Bronchial epithelial cell (primary cell): Measurements from ENCODE around the gene ZC3H7A. TPM values are rescaled to one million over a fixed set of nuclear protein-coding genes. Genes with fewer than 3 reads are reported as not detected.

Experiments used
- DNase-seq: peaks from one replicate; pipeline ENCODE4 v3.0.0-alpha.2; 2010; ENCODE audit warnings: low read depth
- FAIRE-seq: peaks from 2 replicates; lab custom pipeline; 2011; peaks lifted over from hg19 to GRCh38; lab: Jason Lieb, UNC
- H3K27me3 ChIP-seq: 2 replicates; pipeline ENCODE4 v1.5.1; 2011; ENCODE audit warnings: low read length; ENCODE audit not compliant: control insufficient read depth, insufficient read depth
- H3K36me3 ChIP-seq: 2 replicates; pipeline ENCODE4 v1.5.1; 2011; ENCODE audit warnings: low read length; ENCODE audit not compliant: control insufficient read depth, insufficient read depth
- H3K4me3 ChIP-seq: 2 replicates; pipeline ENCODE4 v1.5.1; 2011; ENCODE audit warnings: mild to moderate bottlenecking, low read depth, low read length, control low read depth
- total RNA-seq: library from RNA; depleted of rRNA; stranded (reverse); fragments of >200 nt; gene quantifications from 2 replicates; pipeline ENCODE4 v1.2.1, GENCODE V29; 2014
- TF ChIP-seq, protein P1 (sequence below): IDR thresholded peaks from 2 replicates; pipeline ENCODE4 v1.5.1; 2011; ENCODE audit warnings: mild to moderate bottlenecking, moderate library complexity, low read length, control low read depth, inconsistent platforms; ENCODE audit not compliant: insufficient read depth, severe bottlenecking

Gene ZC3H7A
- total RNA-seq, 1 donor from 2014 or later: 26.9 TPM

DNA sequence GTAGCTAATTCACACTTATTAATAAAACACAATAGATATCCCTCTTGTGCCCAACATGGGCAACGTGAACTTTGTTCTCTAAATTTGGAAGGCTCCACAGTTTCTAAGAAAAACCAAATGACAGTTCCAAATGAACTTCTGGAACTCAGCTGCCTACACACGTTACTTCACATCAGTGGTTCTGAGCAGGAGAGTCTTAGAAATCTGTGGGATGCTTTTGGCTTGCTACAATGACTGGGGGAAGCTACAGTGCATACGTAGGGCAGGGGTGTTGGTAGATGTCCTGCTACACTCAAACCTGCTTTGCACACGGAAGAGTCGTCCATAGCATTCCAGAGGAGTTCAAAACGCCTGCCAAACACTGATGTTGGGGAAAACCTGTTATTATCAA, 62.4 kb downstream of the ZC3H7A start:
- Histone ChIP-seq H3K27me3 (no peaks in the 10 kb centered on the region), H3K36me3 (peaks cover 17% of the 10 kb centered on the region), H3K4me3 (no peak overlapping the region)
- DNase-seq (no peak), FAIRE-seq (no peak)
- TF ChIP-seq, protein P1, sequence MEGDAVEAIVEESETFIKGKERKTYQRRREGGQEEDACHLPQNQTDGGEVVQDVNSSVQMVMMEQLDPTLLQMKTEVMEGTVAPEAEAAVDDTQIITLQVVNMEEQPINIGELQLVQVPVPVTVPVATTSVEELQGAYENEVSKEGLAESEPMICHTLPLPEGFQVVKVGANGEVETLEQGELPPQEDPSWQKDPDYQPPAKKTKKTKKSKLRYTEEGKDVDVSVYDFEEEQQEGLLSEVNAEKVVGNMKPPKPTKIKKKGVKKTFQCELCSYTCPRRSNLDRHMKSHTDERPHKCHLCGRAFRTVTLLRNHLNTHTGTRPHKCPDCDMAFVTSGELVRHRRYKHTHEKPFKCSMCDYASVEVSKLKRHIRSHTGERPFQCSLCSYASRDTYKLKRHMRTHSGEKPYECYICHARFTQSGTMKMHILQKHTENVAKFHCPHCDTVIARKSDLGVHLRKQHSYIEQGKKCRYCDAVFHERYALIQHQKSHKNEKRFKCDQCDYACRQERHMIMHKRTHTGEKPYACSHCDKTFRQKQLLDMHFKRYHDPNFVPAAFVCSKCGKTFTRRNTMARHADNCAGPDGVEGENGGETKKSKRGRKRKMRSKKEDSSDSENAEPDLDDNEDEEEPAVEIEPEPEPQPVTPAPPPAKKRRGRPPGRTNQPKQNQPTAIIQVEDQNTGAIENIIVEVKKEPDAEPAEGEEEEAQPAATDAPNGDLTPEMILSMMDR: no peak

DNA sequence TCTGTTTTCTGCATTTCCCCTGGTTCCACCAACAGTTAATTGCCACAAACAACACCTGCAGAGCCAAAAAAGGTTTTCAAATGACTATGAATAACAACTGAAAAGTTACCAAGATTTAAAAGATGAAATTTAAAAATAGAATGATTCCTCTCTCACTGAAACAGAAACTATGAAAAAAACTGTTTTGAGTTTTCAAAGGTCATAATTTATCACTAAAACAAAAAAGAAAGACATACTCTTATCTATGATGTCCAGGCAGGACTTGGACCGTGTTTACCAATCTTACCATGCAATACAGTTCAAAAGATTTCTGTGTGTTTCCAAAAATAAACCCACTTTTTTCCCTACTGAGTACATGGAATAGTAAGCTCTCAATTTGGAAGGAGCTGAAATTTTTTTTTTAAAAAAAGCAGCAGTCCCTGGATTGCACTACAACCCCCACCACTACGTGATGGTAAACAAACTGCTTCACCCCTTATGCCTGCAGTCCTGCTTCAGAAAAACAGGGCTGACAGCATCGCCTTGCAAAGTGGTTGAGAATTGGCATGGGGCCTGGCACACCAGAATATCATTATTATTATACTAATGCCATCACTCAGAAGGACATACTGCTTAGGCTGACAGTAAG, 62.9 kb downstream of the ZC3H7A start:
- FAIRE-seq (no peak), DNase-seq (no peak)
- TF ChIP-seq, protein P1: no peak
- Histone ChIP-seq H3K27me3 (no peaks in the 10 kb centered on the region), H3K4me3 (no peak overlapping the region), H3K36me3 (peaks cover 17% of the 10 kb centered on the region)

DNA sequence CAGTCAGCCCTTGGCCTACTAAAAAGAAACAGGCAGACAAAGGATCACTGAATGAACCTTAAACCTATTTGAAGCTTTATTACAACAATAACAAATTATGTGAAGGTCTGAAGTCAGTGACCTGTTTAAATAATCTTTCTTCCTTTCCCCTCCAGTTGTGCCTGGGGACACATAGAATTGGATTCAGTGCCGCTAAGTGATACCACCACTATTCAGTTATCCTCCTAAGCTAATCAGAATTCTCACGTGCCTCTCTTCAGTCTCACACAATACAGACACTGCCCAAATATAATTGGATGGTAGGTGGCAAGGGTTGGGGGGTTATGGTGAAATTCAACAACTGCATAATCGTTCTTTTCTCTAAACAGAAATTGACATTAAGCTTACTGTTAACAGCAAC, 65.8 kb downstream of the ZC3H7A start:
- TF ChIP-seq, protein P1: no peak
- FAIRE-seq (no peak), DNase-seq (no peak)
- Histone ChIP-seq H3K4me3 (no peak overlapping the region), H3K36me3 (peaks cover 23% of the 10 kb centered on the region), H3K27me3 (no peaks in the 10 kb centered on the region)

DNA sequence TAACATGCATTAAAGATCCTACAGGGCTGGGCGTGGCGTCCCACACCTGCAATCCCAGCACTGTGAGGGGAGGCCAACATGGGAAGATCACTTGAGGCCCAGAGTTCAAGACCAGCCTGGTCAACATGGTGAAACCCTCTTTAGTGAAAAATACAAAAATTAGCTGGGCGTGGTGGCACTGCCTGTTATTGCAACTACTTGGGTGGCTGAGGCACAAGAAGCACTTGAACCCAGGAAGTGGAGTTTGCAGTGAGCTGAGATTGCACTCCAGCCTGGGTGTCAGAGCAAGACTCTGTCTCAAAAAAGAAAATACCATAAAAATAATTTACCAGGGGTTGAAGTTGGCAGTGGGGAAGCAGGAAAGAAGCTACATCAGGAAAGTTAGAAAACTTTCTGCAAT, 67.3 kb downstream of the ZC3H7A start:
- Histone ChIP-seq H3K4me3 (no peak overlapping the region), H3K27me3 (no peaks in the 10 kb centered on the region), H3K36me3 (peaks cover 21% of the 10 kb centered on the region)
- DNase-seq (no peak), FAIRE-seq (no peak)
- TF ChIP-seq, protein P1: no peak

DNA sequence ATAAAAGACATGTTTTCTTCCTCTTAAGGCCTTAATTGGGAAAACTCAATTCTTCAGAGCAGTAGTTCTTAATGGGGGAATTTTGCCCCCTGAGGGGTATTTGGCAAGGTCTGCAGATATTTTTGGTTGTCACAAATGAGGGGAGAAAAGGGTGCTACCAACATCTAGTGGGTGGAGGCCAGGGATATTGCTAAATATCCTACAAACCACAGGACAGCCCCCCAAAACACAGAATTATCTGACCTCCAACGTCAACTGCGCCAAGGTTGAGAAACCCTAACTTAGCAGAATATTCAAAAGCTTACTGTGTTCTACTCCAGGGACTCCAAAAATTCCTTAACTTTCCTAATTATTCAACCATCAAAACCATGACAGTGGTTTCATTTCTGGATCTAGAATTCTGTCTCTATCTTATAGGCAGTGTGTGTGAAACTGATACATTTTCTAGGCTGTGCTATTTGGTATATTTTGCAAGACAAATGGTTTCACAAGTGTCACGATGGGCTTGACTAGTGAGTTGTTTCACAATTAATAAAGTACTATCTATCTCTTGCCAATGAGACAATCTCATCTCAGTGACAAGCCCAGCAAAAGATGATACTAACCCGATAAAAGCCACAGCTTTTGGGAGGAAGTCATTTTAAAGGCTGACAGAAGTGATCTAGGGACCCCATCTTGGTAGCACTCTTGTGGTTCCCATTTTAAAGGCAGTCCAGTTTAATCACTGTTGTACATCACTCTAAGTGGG, 69.1 kb downstream of the ZC3H7A start:
- Histone ChIP-seq H3K36me3 (peaks cover 20% of the 10 kb centered on the region), H3K4me3 (no peak overlapping the region), H3K27me3 (no peaks in the 10 kb centered on the region)
- DNase-seq (no peak), FAIRE-seq (no peak)
- TF ChIP-seq, protein P1: no peak
